ENCODE measurements around the gene CGB7.

- TF ChIP-seq CTCF (conservative IDR thresholded peaks at IDR 0.05 in 1 of 2, IDR thresholded peaks at IDR 0.05 in 1 of 2; ENCODE audit: extremely low read depth in 1 of 2, insufficient read depth in 1 of 2, low read depth in 1 of 2, low read length in 2 of 2) (no peak), EZH2 (IDR thresholded peaks at IDR 0.05; ENCODE audit: borderline replicate concordance, low read length) (no peak)
Measured at GRCh38 chr19:49070416-49070815, 12.9 kb upstream of the CGB7 start.

All from mammary epithelial cell (primary cell).